Heart left ventricle (tissue), 13 donors: Measurements from ENCODE around the gene HMGB4.

Experiments used
- POLR2A ChIP-seq, 2 donors: fragments of 450-650 bp; IDR thresholded peaks; one replicate each; pipeline ENCODE4 v1.6.1; 2017; ENCODE audit warnings: antibody characterized with exemption in 2 of 2, mild to moderate bottlenecking in 2 of 2, moderate library complexity in 2 of 2
- TF ChIP-seq, protein P1 (sequence below), 12 donors: fragments of 200-600 bp; sonication (generic) in 4 of 12; IDR thresholded peaks; one replicate each; pipeline versions ENCODE4 v1.5.0 to v1.8.0; 2018 to 2022; ENCODE audit warnings: antibody characterized with exemption in 12 of 12, mild to moderate bottlenecking in 5 of 12
- donor health status: ischemic (EF 13 %, LVEDD 7.1; RV severe dilation, severe dysfunction).
- donor health status: DM: no; HTN: yes; CAD: no.
- donor health status: DM: no; HTN: no; CAD: no.
- donor health status: ischemic (EF 25% LVEDD 6.9; RV normal size, moderate dysfunction).
- donor health status: ischemic (EF 25% LVEDD 5.7; RV mildly dilated, moderate dysfunction).
- donor health status: ischemic (EF 35%, LVEDD 5.7; RV mildly dilated, moderate dysfunction).
- donor health status: nonischemic (EF 11% LVEDD 7.7; RV severe dilation, severe dysfunction).
- donor health status: DM: yes; HTN: yes; CAD: no.
- donor health status: PGD.
- donor health status: ischemic (EF 29% LVEDD 5.4; RV normal size, mild dysfunction).
- donor health status: nonischemic (EF 23%, LVEDD 6.1; RV moderate dilation, normal function).

DNA sequence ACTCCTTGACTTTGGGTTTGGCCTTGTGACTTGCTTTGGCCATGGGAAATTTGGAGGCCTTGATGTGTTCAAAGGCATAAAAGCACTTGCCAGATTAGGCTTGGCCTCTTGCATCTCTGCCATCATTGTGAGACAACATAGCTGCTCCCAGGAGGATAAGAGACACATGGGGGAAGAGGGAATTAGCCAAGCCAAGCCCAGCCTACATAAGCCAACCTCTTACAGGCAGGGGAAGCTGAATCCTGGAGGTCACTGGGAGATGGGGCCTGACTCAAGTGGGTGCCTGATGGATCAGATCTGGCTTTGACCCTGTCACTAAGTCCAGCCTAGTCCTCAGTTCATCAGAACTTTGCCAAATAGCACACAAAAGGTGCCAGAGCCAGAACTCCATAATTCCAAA is 37.6 kb upstream of the HMGB4 start:
- TF ChIP-seq POLR2A (IDR thresholded peaks at IDR 0.05): no peak
- TF ChIP-seq, protein P1, sequence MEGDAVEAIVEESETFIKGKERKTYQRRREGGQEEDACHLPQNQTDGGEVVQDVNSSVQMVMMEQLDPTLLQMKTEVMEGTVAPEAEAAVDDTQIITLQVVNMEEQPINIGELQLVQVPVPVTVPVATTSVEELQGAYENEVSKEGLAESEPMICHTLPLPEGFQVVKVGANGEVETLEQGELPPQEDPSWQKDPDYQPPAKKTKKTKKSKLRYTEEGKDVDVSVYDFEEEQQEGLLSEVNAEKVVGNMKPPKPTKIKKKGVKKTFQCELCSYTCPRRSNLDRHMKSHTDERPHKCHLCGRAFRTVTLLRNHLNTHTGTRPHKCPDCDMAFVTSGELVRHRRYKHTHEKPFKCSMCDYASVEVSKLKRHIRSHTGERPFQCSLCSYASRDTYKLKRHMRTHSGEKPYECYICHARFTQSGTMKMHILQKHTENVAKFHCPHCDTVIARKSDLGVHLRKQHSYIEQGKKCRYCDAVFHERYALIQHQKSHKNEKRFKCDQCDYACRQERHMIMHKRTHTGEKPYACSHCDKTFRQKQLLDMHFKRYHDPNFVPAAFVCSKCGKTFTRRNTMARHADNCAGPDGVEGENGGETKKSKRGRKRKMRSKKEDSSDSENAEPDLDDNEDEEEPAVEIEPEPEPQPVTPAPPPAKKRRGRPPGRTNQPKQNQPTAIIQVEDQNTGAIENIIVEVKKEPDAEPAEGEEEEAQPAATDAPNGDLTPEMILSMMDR (IDR thresholded peaks at IDR 0.05): no peak
